Heart right ventricle (tissue), 16 donors: Measurements from ENCODE around the gene IQGAP1. TPM values are rescaled to one million over a fixed set of nuclear protein-coding genes. Genes with fewer than 3 reads are reported as not detected.

Experiments used
- ATAC-seq, 8 donors: fragments of 200-7000 bp; cut with Tn5 transposase; one replicate each; pipeline ENCODE4 v1.9.1; 2020; ENCODE audit warnings: mild to moderate bottlenecking in 8 of 8, moderate library complexity in 8 of 8, moderate number of reproducible peaks in 1 of 8
- DNase-seq, 2 donors: peaks; one replicate each; pipeline ENCODE4 v3.0.0-alpha.2; 2020
- H3K27ac ChIP-seq, 10 donors: fragments of 200-600 bp; sonication (generic) in 2 of 10; one replicate each; pipeline versions ENCODE4 v1.5.0 to v1.8.0; 2020 to 2022; ENCODE audit warnings: mild to moderate bottlenecking in 3 of 10
- H3K27me3 ChIP-seq, 7 donors: fragments of 200-600 bp; one replicate each; pipeline ENCODE4 v1.8.0; 2021 to 2022; ENCODE audit warnings: mild to moderate bottlenecking in 2 of 7
- H3K36me3 ChIP-seq, 9 donors: fragments of 200-600 bp; sonication (generic) in 1 of 9; one replicate each; pipeline versions ENCODE4 v1.5.0 to v1.8.0; 2020 to 2022; ENCODE audit warnings: mild to moderate bottlenecking in 2 of 9
- H3K4me1 ChIP-seq, 9 donors: fragments of 200-600 bp; sonication (generic) in 1 of 9; one replicate each; pipeline versions ENCODE4 v1.5.0 to v1.8.0; 2020 to 2022; ENCODE audit warnings: mild to moderate bottlenecking in 4 of 9
- H3K4me3 ChIP-seq, 10 donors: fragments of 200-600 bp; sonication (generic) in 2 of 10; one replicate each; pipeline versions ENCODE4 v1.5.0 to v1.8.0; 2020 to 2022; ENCODE audit warnings: mild to moderate bottlenecking in 7 of 10, moderate library complexity in 2 of 10
- H3K9me3 ChIP-seq, 11 donors: fragments of 200-600 bp in 10 of 11; sonication (generic) in 2 of 11; one replicate each; pipeline versions ENCODE4 v1.5.0 to v1.8.0; 2013 to 2022; ENCODE audit warnings: mild to moderate bottlenecking in 2 of 11, control low read depth in 1 of 11, moderate library complexity in 1 of 11
- WGBS, 2 donors: extraction: QIAGEN DNeasy Blood & Tissue Kit; methylation state at CpG; one replicate each; pipeline ENCODE4 v1.1.7; 2013; ENCODE audit warnings: inconsistent platforms in 1 of 2; 5-methylcytosine and 5-hydroxymethylcytosine counted together
- intact Hi-C, 10 donors: fragments of 100-400 bp; cut with DNase I; formaldehyde crosslinking; loops; one replicate each; pipeline versions ENCODE4 v1.11.1 to v1.14.2; 2022
- polyA plus RNA-seq, 2 donors: library from polyadenylated mRNA; stranded (reverse); fragments of 200-250 nt; gene quantifications; one replicate each; pipeline ENCODE4 v1.2.3, GENCODE V29; 2013
- total RNA-seq, 10 donors: library from RNA; stranded (reverse); fragmentation: NEBNext Ultra II Directional in 3 of 10; extraction: Animal tissue kit (Norgen Biotek cat#: 25700) in 3 of 10; gene quantifications; one replicate each; pipeline versions ENCODE4 v1.2.1 to v1.2.4, GENCODE V29; 2021 to 2023
- TF ChIP-seq, protein P1 (sequence below), 9 donors: fragments of 200-600 bp; sonication (generic) in 2 of 9; IDR thresholded peaks; one replicate each; pipeline versions ENCODE4 v1.5.0 to v1.8.0; 2021 to 2022; ENCODE audit warnings: antibody characterized with exemption in 9 of 9, mild to moderate bottlenecking in 5 of 9, moderate library complexity in 1 of 9
- donor health status: Arrhythmogenic right ventricular cardiomyopathy.
- donor health status: ischemic (EF 13 %, LVEDD 7.1; RV severe dilation, severe dysfunction).
- donor health status: healthy with polysubstance abuse.
- donor health status: DM: no; HTN: yes; CAD: no.
- donor health status: DM: no; HTN: no; CAD: no.
- donor health status: ischemic (EF 25% LVEDD 6.9; RV normal size, moderate dysfunction).
- donor health status: ischemic (EF 25% LVEDD 5.7; RV mildly dilated, moderate dysfunction).
- donor health status: healthy.
- donor health status: DM: yes; HTN: yes; CAD: no.
- donor health status: Ischemic cardiomyopathy.
- donor health status: ischemic (EF 35%, LVEDD 5.7; RV mildly dilated, moderate dysfunction).
- donor health status: nonischemic (EF 11% LVEDD 7.7; RV severe dilation, severe dysfunction).
- donor health status: DM: yes; HTN: yes; CAD: no.
- donor health status: PGD.
- donor health status: ischemic (EF 29% LVEDD 5.4; RV normal size, mild dysfunction).
- donor health status: nonischemic (EF 23%, LVEDD 6.1; RV moderate dilation, normal function).

Gene IQGAP1
- total and polyA plus RNA-seq, 12 donors = 28.6 to 81.7 (median 35.0) TPM

DNA sequence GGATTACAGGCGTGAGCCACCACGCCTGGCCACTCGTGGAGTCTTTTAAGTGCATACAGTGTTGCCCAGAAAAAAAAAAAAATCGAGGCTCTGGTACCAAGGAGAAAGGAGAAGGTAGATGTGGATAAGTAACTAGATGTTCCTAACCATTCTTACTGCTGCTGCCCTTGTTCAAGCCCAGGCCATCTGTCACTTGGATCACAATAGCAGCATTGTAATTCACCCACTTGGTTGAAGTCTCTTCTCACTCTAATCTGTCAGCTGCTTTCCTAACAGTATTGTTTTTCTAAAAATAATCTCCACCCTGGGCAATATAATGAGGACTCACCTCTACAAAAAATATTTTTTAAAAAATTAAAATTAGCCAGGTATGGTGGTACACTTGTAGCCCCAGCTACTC, 83.7 kb downstream of the IQGAP1 start:
- H3K36me3 ChIP-seq = peaks cover 0 to 100% (median 61%) of the 10 kb centered on the region in 9 donors
- ATAC-seq (no peak), DNase-seq (no peak)
- H3K4me3 ChIP-seq = no peak overlapping the region
- H3K4me1 ChIP-seq = peaks cover 0 to 25% (median 5%) of the 10 kb centered on the region in 9 donors
- no peaks in the 10 kb centered on the region for H3K9me3 ChIP-seq
- TF ChIP-seq, protein P1, sequence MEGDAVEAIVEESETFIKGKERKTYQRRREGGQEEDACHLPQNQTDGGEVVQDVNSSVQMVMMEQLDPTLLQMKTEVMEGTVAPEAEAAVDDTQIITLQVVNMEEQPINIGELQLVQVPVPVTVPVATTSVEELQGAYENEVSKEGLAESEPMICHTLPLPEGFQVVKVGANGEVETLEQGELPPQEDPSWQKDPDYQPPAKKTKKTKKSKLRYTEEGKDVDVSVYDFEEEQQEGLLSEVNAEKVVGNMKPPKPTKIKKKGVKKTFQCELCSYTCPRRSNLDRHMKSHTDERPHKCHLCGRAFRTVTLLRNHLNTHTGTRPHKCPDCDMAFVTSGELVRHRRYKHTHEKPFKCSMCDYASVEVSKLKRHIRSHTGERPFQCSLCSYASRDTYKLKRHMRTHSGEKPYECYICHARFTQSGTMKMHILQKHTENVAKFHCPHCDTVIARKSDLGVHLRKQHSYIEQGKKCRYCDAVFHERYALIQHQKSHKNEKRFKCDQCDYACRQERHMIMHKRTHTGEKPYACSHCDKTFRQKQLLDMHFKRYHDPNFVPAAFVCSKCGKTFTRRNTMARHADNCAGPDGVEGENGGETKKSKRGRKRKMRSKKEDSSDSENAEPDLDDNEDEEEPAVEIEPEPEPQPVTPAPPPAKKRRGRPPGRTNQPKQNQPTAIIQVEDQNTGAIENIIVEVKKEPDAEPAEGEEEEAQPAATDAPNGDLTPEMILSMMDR (IDR thresholded peaks at IDR 0.05) = no peak
- no peaks in the 10 kb centered on the region for H3K27me3 ChIP-seq
- H3K27ac ChIP-seq = peak overlapping the region in 1 of 10 donors; percentile 15
- intact Hi-C loops = loop anchor here in 2 of 10 donors (2.0 to 10.0 kb wide), 2 partner anchors 25 to 107 kb away; no protein-coding TSS in a partner anchor
- 93 to 96% methylated on average over 4 of the region's 4 CpGs for WGBS, 2 donors

DNA sequence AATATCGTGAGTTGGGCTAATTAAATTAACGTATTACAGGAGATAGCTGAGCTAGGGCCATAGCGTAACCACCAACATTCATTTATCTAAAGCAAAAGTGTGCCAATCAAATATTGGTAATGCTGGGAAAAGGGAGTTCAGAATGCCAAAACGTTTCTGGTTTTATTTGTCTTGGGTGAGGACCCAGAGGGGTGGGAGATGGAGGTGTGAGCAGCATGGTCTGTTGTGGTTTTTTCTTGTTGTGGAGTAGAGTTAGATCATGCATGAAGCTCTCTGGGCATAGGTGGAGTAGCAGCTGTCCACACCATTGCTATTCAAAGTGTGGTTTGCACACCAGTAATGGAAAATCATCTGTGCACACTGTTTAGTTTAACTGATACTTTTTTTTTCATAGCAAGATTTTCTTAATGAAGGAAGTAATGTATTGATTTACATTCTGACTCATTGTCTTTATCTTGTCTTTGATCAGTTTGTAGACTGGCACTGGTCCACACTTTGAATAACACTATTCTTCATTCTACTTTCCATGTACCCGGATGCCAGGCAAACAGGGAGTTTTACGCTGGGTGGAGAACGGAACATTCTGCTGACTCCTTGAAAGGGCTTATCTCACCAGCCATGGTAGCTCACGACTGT, 90.9 kb downstream of the IQGAP1 start:
- peaks cover 0 to 100% (median 67%) of the 10 kb centered on the region in 9 donors for H3K36me3 ChIP-seq
- WGBS, 2 donors = 82 to 87% methylated on average over 8 of the region's 8 CpGs
- ATAC-seq (no peak), DNase-seq (no peak)
- no peak overlapping the region for H3K27ac ChIP-seq
- no peak overlapping the region for H3K4me3 ChIP-seq
- no peaks in the 10 kb centered on the region for H3K4me1 ChIP-seq
- H3K27me3 ChIP-seq = no peaks in the 10 kb centered on the region
- no peaks in the 10 kb centered on the region for H3K9me3 ChIP-seq
- TF ChIP-seq, protein P1 (IDR thresholded peaks at IDR 0.05) = no peak
- intact Hi-C loops = loop anchor here in 1 of 10 donors (10.0 kb wide), 1 partner anchor 114 kb away; no protein-coding TSS in a partner anchor

DNA sequence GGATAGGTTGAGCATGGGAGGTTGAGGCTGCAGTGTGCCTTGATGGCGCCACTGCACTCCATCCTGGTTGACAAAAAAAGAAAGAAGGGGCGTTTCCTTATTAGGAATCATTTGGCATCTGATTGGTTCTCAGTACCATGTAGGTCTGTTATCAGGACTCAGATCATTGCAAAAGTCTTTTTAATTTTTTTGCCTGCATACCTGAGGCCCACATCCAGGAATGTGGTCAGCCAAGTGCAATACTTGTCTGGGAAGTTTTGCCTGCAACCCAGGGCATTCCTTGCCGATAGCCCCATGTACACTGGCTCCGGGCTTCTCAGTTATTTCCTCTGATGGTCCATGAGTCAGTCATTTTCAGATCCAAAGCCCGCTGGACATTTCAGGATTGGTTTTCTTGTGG, 91.6 kb downstream of the IQGAP1 start:
- no peak overlapping the region for H3K27ac ChIP-seq
- intact Hi-C loops = loop anchor here in 6 of 10 donors (2.0 to 10.0 kb wide), 6 partner anchors 115 to 162 kb away; no protein-coding TSS in a partner anchor
- ATAC-seq (no peak), DNase-seq (no peak)
- H3K4me3 ChIP-seq = no peak overlapping the region
- H3K36me3 ChIP-seq = peaks cover 0 to 100% (median 66%) of the 10 kb centered on the region in 9 donors
- H3K9me3 ChIP-seq = no peaks in the 10 kb centered on the region
- TF ChIP-seq, protein P1 (IDR thresholded peaks at IDR 0.05) = no peak
- 94 to 97% methylated on average over 5 of the region's 5 CpGs for WGBS, 2 donors
- no peaks in the 10 kb centered on the region for H3K27me3 ChIP-seq
- H3K4me1 ChIP-seq = no peaks in the 10 kb centered on the region

DNA sequence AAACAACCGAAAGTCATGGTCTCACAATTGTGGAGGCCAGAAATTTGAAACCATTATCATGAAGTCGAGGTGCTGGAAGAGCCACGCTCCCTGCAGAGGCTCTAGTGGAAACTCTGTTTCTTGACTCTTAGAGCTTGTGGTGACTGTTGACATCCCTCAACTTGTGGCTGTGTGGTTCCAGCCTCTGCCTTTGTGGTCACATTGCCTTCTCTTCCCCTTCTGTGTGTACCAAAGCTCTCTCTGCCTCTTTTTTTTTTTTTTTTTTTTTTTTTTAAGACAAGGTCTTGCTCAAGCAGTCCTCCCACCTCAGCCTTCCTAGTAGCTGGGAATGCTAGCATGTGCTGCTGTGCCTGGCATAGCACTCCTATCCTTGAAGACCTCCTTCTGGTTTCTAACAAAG, 93.0 kb downstream of the IQGAP1 start:
- DNase-seq = no peak
- intact Hi-C loops = loop anchor here in 6 of 10 donors (2.0 to 5.0 kb wide), 5 partner anchors 118 to 164 kb away; no protein-coding TSS in a partner anchor
- no peak overlapping the region for H3K27ac ChIP-seq
- no peaks in the 10 kb centered on the region for H3K4me1 ChIP-seq
- H3K9me3 ChIP-seq = no peaks in the 10 kb centered on the region
- WGBS, 2 donors = 83 to 86% methylated on average over 3 of the region's 3 CpGs
- ATAC-seq = peak in 1 of 8 donors; percentile 27
- H3K4me3 ChIP-seq = no peak overlapping the region
- peaks cover 0 to 100% (median 66%) of the 10 kb centered on the region in 9 donors for H3K36me3 ChIP-seq
- TF ChIP-seq, protein P1 (IDR thresholded peaks at IDR 0.05) = no peak
- H3K27me3 ChIP-seq = no peaks in the 10 kb centered on the region
